HEK293T (cell line): ENCODE measurements around the gene IL20RA.

Experiments
- BHLHE40 ChIP-seq: fragments of 450-650 bp; IDR thresholded peaks from 2 replicates; pipeline ENCODE4 v1.6.1; 2016; ENCODE audit warnings: mild to moderate bottlenecking, moderate library complexity, borderline replicate concordance
- FOXA1 ChIP-seq: fragments of 450-650 bp; IDR thresholded peaks from 2 replicates; pipeline ENCODE4 v1.6.1; 2016; ENCODE audit warnings: mild to moderate bottlenecking
- FOXK2 ChIP-seq: fragments of 450-650 bp; IDR thresholded peaks from 2 replicates; pipeline ENCODE4 v1.6.1; 2016; ENCODE audit warnings: mild to moderate bottlenecking
- LEF1 ChIP-seq: fragments of 450-650 bp; IDR thresholded peaks from 2 replicates; pipeline ENCODE4 v1.6.1; 2017; ENCODE audit warnings: mild to moderate bottlenecking, borderline replicate concordance
- NFRKB ChIP-seq: fragments of 450-650 bp; IDR thresholded peaks from 2 replicates; pipeline ENCODE4 v1.6.1; 2016; ENCODE audit warnings: mild to moderate bottlenecking, moderate library complexity
- SP1 ChIP-seq: fragments of 450-650 bp; IDR thresholded peaks from 2 replicates; pipeline ENCODE4 v1.6.1; 2017
- SUZ12 ChIP-seq: fragments of 450-650 bp; IDR thresholded peaks from 2 replicates; pipeline ENCODE4 v1.6.1; 2016; ENCODE audit warnings: mild to moderate bottlenecking
- ZNF384 ChIP-seq: fragments of 450-650 bp; IDR thresholded peaks from 2 replicates; pipeline ENCODE4 v1.6.1; 2016
- TF ChIP-seq, protein P1 (sequence below): fragments of 450-650 bp; IDR thresholded peaks from 2 replicates; pipeline ENCODE4 v1.6.1; 2016

GRCh38 chr6:137086031-137086430 is 41.3 kb upstream of the IL20RA start:
- TF ChIP-seq BHLHE40 (no peak), SUZ12 (no peak), FOXA1 (no peak), ZNF384 (no peak), LEF1 (no peak), FOXK2 (no peak), NFRKB (no peak), SP1 (no peak)
- TF ChIP-seq, protein P1, sequence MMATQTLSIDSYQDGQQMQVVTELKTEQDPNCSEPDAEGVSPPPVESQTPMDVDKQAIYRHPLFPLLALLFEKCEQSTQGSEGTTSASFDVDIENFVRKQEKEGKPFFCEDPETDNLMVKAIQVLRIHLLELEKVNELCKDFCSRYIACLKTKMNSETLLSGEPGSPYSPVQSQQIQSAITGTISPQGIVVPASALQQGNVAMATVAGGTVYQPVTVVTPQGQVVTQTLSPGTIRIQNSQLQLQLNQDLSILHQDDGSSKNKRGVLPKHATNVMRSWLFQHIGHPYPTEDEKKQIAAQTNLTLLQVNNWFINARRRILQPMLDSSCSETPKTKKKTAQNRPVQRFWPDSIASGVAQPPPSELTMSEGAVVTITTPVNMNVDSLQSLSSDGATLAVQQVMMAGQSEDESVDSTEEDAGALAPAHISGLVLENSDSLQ: no peak
